HL-60 (cell line): ENCODE results near the gene ARFIP2.

Experiments
- DNase-seq, 2 experiments: peaks; one replicate each; pipeline ENCODE4 v3.0.0-alpha.2; 2010 to 2020; ENCODE audit warnings: low read depth in 1 of 2, low spot score in 1 of 2
- H3K27ac ChIP-seq: fragments of 250-450 bp; sonication (Bioruptor Pico); replicated peaks from 2 replicates; pipeline ENCODE4 v1.5.1; 2020; ENCODE audit warnings: mild to moderate bottlenecking, moderate library complexity
- H3K27me3 ChIP-seq: fragments of 250-450 bp; sonication (Bioruptor Pico); 2 replicates; pipeline ENCODE4 v1.5.1; 2021; ENCODE audit warnings: mild to moderate bottlenecking, moderate library complexity; ENCODE audit not compliant: insufficient read depth, poor library complexity, severe bottlenecking
- H3K4me3 ChIP-seq: replicated peaks from 2 replicates; pipeline ENCODE4 v1.5.1; 2011; ENCODE audit warnings: mild to moderate bottlenecking, control low read depth, low read length; ENCODE audit not compliant: insufficient read depth
- GABPA ChIP-seq: IDR thresholded peaks from 2 replicates; pipeline ENCODE4 v1.6.1; 2012; ENCODE audit warnings: low read depth
- POLR2AphosphoS5 ChIP-seq: IDR thresholded peaks from 2 replicates; pipeline ENCODE4 v1.6.1; 2012; ENCODE audit warnings: low read depth
- REST ChIP-seq: IDR thresholded peaks from 2 replicates; pipeline ENCODE4 v1.6.1; 2012; ENCODE audit warnings: low read depth; ENCODE audit not compliant: insufficient replicate concordance
- SPI1 ChIP-seq: IDR thresholded peaks from 2 replicates; pipeline ENCODE4 v1.6.1; 2012; ENCODE audit warnings: low read depth, mild to moderate bottlenecking, borderline replicate concordance
- TF ChIP-seq, protein P1 (sequence below): IDR thresholded peaks from one replicate; pipeline ENCODE4 v1.5.1; 2011; ENCODE audit warnings: low read length, control low read depth, inconsistent platforms; ENCODE audit not compliant: insufficient read depth

Gene ARFIP2

GRCh38 chr11:6433998-6434660, 47.0 kb downstream of the ARFIP2 start:
- DNase-seq = no peak
- no peaks in the 10 kb centered on the region for H3K27me3 ChIP-seq
- no peak overlapping the region for H3K4me3 ChIP-seq
- H3K27ac ChIP-seq = no peak overlapping the region
- TF ChIP-seq GABPA (no peak), POLR2AphosphoS5 (no peak), SPI1 (no peak), REST (no peak)
- TF ChIP-seq, protein P1, sequence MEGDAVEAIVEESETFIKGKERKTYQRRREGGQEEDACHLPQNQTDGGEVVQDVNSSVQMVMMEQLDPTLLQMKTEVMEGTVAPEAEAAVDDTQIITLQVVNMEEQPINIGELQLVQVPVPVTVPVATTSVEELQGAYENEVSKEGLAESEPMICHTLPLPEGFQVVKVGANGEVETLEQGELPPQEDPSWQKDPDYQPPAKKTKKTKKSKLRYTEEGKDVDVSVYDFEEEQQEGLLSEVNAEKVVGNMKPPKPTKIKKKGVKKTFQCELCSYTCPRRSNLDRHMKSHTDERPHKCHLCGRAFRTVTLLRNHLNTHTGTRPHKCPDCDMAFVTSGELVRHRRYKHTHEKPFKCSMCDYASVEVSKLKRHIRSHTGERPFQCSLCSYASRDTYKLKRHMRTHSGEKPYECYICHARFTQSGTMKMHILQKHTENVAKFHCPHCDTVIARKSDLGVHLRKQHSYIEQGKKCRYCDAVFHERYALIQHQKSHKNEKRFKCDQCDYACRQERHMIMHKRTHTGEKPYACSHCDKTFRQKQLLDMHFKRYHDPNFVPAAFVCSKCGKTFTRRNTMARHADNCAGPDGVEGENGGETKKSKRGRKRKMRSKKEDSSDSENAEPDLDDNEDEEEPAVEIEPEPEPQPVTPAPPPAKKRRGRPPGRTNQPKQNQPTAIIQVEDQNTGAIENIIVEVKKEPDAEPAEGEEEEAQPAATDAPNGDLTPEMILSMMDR = no peak

DNA sequence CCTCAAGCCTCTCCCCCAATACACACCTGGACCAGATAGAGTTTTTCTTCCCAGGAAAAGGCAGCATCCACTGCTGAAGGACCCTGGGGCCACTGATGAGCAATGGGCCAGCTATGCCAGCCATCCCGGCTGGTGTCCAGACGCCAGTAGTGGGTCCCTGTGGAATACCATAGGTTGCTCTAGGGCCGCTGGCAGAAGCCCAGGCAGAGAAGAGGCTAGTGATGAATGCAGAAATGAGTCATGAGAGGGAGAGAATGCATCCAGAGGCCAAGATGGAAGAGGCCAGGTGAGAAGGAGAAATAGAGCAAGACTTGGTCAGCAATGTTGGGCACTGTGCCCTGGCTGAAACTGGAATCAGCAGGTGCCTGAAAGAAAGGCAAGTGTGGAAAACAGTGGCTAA, 49.3 kb downstream of the ARFIP2 start:
- no peak for DNase-seq
- H3K27ac ChIP-seq = no peak overlapping the region
- no peak overlapping the region for H3K4me3 ChIP-seq
- no peak for TF ChIP-seq SPI1
- TF ChIP-seq, protein P1 = no peak
- TF ChIP-seq GABPA = no peak
- no peak for TF ChIP-seq POLR2AphosphoS5
- TF ChIP-seq REST = no peak
- H3K27me3 ChIP-seq = no peaks in the 10 kb centered on the region

DNA sequence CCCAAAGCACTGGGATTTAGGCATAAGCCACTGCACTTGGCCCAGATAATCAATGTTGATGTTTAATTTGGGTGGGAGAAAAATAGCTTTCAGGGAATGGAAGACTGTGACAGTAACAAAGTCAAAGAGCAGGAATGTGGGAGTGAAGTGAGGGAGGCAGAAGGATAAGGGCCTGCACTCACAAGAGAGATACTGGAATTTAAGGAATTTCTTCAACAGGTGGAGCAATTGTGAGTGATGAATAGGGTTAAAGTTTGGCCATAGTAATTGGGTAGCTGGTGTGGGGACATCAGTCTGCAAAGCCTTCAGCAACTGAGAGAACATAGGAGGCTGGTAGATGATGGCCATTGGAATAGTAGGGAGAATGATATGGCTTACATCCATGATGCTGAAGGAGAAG, 53.6 kb downstream of the ARFIP2 start:
- H3K4me3 ChIP-seq = no peak overlapping the region
- H3K27me3 ChIP-seq = no peaks in the 10 kb centered on the region
- H3K27ac ChIP-seq = no peak overlapping the region
- TF ChIP-seq REST = no peak
- TF ChIP-seq GABPA = no peak
- TF ChIP-seq POLR2AphosphoS5 = no peak
- TF ChIP-seq, protein P1 = no peak
- no peak for TF ChIP-seq SPI1
- DNase-seq = no peak
